EH (cell line): ENCODE results near the gene SLC22A14.
A peak's percentile ranks its signal among the peaks of the same experiment; 100 is the strongest.

ENCODE experiments used
- DNase-seq: peaks from one replicate; pipeline ENCODE4 v3.0.0-alpha.2; 2015; ENCODE audit warnings: low read depth

SLC22A14 gene

DNA sequence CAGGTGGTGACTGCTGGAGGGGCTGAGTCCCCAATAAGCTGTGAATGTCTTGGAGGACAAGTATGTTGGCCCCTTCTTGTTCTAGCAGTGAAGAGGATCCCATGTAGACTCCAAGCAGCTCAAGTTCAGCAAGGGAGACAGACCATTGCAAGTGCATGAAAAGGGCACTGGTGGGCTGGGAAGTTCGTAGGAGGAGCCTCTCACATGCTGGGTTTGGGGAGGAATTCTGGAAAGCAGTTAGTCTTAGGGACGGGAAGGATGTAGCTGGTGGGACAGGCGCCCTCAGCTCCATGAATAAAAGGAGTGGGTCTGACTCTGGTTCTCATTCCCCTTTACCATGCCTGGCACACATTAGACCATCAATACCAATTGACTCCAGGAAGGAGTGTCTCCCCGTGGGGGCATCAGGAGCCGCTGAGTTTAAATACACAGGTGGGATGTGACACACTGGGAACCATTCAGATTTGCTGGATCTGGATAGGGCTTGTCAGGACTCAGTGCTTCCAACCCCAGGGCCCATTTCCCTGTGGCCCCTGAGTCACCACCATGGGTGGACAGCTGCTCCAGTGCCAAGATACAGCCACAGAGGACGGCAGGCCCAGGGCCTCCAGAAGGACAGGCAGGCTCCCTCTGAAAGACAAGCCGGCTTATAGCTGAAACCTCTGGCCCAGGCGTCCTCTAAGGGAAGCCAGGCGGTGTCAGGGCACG, 63.9 kb downstream of the SLC22A14 start:
- no peak for DNase-seq

DNA sequence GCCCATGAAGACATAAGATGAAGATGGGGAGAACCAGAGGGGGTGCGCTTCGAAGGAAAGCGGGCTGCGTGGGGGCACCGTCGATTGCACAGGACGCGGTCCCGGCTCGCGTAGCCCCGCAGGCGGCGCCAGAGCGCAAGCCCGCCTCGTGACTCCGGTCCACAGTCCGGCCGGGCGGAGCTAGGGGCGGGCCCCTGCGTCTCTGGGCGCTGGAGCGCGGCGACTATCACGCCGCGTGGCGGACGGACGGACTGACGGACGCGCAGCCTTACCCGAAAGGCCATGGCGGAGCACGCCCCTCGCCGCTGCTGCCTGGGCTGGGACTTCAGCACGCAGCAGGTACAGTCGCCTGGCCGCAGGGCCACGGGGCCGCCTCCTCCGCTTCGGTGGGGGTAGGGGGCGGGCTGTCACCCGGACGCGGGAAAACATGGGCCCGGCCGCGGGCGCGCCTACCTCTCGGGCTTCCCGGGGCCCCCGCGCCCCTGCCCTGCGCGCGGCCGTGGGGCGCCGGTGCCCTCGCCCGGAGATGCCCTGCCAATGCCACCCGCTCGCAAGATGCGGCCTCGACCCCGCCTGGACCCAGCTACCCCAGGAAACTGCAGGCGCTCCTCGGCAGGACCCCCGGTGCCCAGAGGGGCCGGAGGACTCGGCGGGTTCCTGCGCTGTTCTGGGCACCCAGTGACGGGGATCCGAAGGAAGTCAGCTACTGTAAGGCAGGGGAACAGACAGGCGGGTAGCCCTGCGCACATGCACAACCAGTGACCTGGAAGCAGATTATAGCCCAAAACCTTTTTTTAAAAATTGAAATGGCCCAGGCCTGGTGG, 64.7 kb downstream of the SLC22A14 start, which contains the start of gene XYLB:
Gene XYLB (plus strand): TSS at position 199 of the 824 bp plus-strand sequence. CDS start 84 bp downstream, at position 283.
- DNase-seq: peak; percentile 85

DNA sequence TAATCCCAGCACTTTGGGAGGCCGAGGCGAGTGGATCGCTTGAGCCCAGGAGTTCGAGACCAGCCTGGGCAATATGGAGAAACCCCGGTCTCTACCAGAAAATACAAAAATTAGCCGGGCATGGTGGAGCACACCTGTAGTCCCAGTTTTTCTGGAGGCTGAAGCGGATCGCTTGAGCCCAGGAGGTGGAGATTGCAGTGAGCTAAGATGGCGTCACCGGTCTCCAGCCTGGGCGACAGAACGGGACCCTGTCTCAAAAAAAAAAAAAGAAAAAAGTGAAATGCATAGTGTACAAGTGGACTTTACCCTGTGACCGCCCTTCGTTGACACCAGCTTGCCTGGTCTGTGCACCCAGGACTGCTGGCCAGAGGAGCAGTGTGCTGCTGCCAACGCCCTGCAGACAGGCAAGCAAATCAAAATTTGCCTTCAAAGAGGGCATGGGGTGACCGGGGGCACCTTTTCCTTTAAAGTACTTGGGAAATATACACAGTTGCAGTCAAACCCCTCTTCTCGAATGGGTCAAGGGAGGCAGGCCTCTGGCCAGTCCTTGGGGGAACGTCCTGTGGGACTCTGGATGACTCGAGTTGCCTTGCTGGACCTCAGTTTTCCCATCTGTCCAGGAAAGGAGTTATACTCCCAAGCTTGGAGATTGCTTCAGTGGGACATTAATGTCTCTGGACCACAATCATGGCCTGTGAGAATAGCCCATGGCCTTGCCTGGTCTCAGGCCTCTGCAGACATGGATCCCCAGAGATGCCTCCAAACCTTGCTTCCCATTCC, 65.5 kb downstream of the SLC22A14 start:
- no peak for DNase-seq

DNA sequence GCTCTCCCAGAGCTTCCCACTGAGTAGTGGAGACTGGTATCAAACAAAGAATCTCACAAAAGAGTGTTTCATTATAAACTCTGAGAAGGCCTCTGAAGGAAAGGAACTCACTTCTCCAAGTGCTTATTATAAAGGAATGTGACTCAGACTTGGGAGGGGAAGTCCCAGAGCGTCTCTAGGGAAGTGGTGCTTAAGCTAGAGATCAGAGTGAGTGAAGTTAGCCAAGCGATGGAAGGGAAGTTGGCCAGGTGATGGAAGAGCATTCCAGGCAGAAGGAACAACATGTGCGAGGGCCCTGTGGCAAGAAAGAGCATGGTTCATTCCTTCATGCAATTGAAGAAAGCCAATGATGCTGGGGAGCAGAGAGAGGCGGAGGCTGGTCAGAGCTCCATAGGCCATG, 66.8 kb downstream of the SLC22A14 start:
- DNase-seq: peak; percentile 79

DNA sequence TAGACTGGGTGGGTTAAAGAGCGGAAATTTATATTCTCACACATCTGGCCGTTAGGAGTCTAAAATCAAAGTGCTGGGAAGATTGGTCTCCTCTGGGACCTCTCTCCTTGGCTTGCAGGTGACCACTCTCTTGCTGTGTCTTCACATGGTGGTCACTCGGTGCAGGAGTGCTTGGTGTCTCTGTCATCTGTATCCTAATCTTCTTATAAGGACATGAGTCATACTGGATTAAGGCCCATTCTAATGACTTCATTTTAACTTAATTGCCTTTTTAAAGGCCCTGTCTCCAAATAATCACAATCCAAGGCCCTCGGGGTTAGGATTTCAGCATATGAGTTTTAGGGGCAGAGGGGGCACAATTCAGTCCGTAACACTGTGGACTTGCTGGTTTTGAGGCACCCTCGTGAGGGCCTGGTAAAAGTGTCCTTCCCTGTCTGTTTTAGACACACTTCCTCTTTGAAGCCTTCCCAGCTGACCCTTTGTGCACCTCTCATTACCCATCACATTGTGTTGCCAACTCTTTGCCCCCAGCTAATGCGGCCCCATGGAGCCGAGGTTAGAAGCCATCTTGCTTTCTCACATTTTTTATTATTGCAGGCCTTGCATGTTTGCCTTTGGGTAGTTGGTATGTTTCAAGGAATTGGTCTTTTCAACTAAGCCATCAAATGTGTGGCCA, 67.7 kb downstream of the SLC22A14 start:
- DNase-seq: peak; percentile 72

DNA sequence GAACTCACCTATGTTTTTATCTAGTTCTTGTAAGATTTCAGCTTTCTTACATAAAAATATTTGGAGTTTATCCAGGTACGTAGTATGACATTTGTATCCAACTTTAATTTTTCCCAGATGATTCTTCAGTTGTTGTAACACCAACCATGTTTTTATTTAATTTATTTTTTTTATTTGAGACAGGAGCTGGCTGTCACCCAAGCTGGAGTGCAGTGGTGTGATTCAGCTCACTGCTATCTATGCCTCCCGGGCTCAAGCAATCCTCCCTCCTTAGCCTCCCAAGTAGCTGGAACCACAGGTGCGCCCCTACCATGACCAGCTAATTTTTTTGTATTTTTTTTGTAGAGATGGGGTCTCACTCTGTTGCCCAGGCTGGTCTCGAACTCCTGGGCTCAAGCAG, 71.1 kb downstream of the SLC22A14 start:
- DNase-seq: peak; percentile 77

DNA sequence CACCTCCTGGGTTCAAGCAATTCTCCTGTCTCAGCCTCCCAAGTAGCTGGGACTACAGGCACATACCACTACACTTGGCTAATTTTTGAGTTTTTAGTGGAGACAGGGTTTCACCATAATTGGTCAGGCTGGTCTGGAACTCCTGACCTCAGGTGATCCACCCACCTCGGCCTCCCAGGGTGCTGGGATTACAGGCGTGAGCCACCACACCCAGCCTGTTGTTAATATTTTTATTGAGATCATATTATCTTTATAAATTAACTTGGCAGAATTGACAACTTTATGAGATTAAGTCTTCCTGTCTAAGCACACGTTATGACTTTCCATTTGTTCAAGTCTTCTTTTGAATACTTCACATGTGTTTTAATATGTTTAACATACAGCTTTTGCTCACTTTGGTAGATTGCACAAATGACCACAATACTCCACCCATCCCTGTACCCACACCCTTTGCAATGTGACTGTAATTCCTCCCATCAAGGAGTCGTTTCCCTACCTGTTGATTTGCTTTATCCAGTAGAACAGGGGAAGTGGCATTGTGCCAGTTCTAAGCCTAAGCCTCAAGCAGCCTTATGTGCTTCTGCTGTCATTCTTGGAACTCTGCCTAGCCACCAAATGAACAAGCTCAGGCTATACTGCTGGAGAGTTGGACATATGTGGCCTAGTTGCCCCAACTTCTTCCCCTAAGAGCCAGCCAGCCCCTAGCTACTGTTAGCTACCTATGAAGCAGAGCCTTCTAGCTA, 72.7 kb downstream of the SLC22A14 start:
- peak; percentile 73 for DNase-seq

DNA sequence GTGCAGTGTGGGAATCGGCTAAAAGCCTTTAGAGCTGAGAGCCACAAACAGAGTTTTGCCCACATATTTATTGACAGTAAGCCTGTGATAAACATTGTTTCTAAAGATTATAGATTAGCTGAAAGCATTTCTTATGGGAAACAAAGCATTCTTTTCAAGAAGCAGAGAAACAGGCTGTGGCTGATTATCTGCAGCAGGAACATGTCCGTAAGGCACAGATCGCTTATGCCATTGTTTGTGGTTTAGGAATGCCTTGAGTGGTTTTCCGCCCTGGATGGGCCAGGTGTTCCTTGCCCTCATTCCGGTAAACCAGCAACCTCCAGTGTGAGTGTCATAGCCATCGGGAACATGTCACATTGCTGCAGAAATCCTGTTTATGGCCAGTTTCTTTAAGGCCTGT, 76.9 kb downstream of the SLC22A14 start:
- DNase-seq: no peak

DNA sequence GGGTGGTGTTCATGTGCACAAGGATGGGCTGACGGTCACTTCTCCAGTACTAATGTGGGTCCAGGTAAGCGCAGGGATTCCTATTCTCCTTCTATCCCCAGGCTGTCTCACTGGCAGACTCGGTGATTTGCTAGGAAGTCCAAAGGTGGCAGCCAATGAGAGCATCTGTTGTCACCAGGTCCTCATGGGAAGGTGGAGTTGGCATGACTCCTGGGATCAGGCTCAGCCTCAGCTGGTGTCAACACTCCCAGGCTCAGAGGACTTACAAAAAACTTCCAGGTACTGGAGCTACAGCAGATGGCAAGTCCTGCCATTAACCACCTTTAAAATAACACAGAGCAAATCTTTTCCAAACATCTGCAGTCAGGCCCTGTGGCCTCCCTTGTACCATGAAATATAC, 78.3 kb downstream of the SLC22A14 start:
- no peak for DNase-seq

DNA sequence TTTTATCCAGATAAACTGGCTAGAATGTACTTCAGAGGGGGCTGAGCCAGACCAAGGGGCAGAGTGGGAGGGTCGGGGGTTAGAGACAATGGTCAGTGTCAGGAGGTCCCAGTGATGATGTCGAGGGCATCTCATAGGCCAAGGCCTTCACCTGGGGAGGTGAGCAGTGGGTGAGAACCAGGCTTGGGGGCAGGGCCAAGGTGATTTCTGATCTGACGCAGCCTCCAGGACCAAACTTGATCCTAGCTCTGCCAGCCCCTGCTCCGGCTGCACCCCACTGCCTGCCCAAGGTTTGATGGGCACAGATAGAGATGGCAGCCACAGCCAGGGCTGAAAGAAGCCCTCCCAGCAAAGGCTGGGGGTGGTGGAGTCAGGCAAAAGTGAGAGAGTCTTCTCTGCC, 79.4 kb downstream of the SLC22A14 start:
- DNase-seq: no peak

DNA sequence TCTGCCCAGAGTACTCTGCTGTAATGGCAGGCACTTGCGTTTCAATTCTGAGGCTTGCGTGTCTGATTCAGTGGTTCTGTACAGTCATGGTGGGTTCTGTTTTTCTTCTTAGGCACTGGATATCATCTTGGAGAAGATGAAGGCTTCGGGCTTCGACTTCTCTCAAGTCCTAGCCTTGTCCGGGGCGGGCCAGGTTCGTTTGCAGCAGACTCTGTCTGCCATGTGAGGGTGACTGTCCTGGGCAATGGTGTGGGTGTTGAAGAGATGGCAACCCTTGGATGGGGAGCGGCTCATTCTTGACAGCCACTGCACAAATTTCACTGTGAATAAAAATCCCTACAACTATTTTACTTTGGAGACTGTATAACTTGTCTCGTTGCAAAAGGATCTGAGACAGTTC, 80.7 kb downstream of the SLC22A14 start:
- no peak for DNase-seq

DNA sequence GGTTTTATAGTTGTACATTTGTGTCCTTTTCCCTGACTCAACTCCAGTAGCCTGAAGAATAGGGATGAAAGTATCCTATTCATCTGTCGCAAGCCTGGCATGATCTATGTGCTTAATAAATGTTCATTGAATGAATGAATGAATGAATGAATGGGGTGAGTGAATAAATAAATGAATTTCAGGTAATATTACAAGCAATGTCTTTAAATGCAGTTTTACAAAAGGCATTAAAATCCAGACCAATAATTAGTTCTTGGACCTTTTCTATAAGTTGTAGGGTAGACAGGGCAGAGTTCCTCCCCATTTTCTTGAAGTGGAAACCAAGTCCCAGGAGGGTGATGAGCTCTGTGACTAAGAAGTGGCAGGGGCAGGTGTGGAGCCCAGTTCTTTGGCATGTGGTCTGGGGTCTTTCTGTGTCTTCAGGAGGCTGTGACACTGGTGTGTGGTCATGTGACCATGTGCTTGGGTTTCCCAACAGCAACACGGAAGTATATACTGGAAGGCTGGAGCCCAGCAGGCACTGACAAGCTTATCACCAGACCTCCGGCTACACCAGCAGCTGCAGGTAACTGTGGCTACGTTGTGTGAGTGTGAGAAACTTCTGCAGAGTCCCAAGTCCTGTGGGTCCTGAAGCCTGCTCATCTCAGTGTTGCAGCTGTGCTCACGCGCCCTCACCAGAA, 82.8 kb downstream of the SLC22A14 start:
- DNase-seq: no peak

DNA sequence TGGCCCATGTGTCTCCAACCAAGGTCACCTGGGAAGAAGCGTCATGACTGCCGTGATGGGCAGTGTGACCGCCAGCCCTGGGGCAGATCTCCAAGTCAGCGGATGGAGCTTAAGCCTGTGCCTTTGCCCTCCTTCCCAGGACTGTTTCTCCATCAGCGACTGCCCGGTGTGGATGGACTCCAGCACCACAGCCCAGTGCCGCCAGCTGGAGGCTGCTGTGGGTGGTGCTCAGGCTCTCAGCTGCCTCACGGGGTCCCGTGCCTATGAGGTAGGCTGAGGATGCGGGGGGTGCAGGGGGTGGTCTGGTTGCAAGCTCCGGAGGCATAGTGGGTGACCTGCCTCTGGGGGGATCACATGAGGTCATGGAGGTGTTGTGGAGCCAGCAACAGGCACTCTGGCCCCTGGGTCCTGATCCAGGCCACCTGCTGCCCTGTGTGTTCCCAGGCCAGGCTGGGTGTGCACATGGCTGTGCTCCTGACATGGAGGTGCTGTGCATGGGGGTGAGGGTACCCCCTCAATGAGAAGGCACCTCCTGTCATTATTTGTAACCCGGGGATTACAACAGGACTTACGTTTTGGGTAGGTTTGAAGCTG, 83.5 kb downstream of the SLC22A14 start:
- DNase-seq: no peak

DNA sequence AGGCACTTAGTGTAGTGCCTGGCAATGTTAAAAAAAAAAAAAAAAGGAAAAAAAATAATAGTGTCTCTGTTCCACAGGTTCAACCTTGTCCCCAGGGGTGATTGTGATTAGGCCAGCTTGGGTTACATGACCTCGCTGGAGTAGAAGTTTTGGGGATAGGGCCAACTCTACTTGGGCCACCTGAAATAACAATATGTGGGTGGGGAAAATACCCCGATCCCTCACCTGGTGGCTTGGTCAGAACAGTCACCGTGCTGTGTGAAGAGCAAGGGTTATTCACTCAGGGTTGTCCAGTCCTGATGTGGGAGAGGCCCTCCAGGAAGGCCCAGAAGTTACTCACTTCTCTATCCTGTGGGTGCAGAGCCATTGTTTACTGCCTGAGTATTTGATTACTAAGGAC, 84.0 kb downstream of the SLC22A14 start:
- DNase-seq: no peak

DNA sequence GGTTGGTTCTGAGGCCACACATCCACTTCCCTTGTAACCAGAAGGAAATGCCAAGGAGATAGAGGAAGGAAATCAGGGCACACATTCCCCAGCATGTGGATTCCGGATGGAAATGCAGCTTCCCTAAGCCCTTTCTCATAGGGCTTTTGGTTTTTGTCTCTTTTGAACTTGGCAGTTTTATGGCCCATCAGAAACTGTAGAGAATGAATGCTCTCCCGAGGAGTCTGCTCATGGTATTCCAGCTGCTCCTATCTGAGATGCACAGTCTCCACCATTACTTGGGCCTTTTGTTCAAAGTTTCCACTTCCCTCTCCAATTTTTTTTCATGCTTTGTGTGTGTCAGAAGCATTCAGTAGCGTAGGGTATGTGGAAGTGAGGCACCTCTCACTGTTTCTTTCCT, 85.7 kb downstream of the SLC22A14 start:
- DNase-seq: no peak
